NCI-H2227 treated with DMSO at 0.1 percent for 48 hours (cell line): Measurements from ENCODE around the gene CFDP1.
"Not testable (repeated sequence)": the region's sequence is repeated elsewhere in the genome, so short reads cannot be mapped to it uniquely, and the experiment has no call there.

Source experiments
- DNase-seq: peaks from one replicate; lab custom pipeline; 2025; lab: John Stamatoyannopoulos, UW

Gene CFDP1

DNA sequence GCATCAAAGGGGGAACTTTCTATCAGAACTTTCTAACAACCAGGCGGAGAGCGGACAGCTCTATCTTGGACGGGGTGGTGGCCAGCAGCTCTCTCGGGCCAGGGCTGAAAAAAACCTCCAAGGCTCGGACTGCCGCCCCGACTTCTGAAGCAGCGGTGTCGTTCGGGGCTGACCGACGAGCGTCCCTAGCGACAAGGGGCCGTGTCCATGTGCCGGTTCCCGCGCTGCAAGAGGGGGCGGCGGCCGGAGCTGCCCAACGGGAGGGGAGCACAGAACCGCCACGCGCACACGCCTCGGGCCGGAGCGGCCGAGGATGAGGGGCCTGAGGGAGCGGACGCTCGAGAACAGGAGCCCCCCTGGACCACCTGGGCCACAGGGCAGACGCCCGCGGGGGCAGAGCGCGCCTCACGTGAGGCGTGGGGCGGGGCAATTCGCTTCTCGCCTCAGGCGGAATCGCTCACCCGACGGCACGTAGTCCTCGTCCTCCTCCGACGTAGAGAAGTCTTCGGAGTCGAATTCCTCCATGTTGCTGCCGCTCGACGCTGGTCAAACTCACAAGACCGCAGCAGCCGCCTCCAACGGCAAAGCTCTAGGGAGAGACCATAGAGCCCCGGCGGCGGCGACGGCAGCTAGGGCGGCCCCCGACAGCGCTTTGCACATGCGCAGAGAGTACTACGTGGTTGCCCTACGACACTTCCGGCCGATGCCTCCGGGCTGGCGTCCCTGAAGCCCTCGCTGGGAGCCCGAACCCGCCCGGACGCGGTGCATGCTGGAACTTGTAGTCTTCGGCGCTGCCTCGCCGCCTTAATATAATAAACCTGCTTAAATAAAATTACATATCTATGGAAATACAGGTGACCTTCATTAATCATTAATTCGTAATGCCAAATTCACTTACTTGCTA, at the start of gene CFDP1:
Gene CFDP1 (minus strand): TSS at position 676 of the 904 bp plus-strand sequence. CDS start 151 bp downstream, at position 525.
- DNase-seq: peak; percentile 89

DNA sequence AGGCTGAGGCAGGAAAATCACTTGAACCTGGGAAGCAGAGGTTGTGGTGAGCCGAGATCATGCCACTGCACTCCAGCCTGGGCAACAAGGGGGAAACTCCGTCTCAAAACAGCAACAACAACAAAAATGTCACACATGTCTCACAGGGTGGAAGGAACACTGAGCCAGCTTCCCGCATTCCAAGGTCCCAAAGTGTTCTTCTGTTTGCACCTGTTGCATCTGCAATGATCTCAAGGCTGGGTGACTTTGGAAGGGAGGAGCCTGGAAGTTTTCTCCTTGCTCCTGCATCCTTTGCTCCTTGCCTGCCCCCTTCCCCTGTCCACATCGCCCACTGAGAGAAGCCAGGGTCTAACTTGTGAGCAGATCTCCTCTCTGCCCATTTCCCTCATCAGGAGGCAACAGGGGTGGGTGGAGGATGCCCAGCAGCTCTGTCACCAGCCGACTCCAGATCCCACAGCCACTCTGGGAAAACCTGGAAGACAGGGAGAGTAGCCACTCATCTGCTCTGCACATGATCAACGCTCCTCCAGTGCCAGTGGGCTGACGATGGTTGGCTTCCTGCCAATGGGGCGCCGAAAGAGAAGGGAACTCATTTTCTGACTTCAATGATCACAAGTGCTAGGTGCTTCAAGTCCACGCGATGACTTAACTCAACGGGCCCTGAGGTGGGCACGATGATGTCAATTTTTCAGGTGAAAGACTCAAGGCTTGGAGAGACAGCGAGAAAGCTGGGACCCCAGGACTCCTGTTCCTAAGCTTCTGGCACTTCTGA, 49.3 kb upstream of the CFDP1 start:
- no peak for DNase-seq

DNA sequence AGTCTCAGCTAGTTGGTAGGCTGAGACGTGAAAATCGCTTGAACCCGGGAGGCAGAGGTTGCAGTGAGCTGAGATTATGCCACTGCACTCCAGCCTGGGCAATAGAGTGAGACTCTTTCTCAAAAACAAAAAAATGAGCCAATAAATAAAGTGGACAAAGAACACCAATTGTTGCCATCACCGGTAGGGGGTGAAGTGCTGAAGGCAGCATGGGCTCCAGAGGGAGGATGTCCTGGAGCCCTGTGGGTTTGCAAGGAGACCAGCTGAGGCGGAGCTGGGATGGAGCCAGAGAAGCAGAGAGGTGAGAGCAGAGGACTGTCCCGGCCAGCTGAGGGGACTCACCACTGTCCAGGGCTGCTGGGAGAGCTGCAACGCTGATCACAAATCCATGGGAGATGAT, 48.2 kb upstream of the CFDP1 start:
- no peak for DNase-seq

DNA sequence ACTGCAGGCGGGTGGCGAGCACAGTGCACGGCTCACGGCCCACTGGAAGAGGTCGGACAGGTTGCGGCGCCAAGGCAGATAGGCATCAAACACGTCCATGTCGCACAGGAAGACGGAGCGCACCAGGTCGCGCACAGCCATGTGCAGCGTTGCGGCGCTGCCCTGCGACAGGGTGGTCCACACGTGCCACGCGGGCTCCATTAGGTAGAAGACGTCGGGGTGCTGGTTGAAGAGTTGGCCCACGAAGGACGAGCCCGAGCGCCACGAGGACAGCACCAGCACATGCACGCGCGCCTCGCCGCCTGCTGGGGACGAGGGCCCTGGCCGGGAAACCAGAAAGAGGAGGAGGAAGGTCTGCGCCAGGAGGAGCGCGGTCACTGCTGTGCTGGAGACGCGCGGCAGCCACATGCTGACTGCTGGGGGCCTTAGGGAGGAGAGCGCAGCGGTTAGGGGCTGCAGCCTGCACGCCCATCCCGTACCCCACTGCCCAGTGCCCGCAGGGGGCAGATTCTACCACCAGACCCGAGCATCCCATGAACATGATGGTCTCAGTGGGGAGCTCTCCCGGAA, 46.2 kb upstream of the CFDP1 start:
- DNase-seq: no peak

DNA sequence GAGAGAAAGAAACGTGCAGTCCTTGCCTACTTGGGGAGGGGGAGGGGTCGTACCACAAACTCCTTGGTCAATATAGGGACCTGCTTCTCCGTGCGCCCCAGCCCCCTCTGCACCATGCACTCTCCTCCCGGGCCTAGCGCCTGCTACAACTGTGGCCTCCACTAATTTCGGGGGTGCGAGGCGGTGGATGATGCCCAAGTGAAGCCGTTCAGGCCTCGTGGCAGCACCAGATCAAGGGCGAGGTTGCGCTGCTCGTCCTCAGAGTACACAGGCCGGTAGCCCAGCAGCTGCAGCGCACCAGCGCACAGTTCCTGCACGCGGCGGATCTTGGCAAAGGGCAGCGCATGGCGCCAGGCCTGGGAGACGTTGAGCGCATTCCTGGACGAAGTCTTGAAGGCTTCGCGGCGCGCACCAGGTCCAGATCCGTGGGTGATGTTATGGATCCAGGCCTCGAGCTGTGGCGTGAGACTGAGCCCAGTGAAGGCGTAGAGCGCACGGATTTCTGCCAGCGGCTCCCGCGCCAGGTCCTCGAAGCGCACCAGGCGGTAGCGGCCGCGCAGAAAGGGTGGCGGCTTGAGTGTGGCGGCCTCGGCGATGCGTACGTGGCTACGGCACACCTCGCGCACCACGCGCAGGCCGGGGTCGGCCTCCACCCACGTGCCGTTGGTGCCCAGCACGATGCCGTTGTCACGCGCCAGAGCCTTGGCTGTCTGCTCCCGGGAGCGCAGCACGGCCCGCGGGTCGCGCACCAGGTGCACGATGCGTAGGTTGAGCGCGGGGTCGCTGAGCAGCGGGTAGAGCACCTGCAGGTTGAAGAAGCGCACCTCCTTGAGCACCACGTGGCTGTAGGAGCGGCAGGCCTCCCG, 45.4 kb upstream of the CFDP1 start:
- DNase-seq: no peak

DNA sequence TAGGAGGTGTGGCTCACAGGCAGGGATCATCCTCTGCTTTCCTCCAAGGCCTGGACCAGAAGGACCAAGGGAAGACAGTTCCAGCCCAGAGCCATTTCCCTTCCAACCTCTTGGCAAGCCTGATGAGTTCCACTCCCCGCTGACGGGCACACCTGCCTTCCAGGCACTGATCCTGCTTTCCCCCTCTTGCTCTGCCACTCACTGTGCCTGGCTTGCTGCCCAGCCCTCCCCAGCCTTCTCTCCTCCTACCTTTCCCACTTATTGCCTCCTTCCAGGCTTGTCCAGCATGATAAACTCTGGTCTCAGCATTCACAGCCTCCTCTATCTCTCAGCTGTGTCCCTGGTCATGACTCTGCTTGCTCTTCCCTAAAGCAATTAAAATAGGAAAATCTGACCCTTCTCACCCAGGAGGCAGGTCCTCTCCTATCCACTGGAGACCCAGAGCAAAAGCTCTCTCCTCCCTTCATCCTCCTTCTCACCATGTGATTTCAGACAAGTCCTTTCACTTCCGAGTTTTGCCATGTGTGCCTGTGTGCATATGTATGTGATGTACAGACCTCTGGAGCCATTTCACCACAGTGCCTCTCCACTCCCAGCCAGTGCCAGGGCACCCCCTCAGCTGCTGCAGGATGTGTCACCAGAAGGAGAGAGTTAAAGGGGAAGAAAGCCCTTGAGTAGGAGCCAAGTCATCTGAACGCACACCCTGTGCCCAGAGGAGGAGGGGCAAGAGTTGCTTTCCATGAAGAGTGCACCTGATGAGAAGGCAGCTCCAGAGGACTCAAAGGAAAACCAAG, 44.6 kb upstream of the CFDP1 start:
- no peak for DNase-seq

DNA sequence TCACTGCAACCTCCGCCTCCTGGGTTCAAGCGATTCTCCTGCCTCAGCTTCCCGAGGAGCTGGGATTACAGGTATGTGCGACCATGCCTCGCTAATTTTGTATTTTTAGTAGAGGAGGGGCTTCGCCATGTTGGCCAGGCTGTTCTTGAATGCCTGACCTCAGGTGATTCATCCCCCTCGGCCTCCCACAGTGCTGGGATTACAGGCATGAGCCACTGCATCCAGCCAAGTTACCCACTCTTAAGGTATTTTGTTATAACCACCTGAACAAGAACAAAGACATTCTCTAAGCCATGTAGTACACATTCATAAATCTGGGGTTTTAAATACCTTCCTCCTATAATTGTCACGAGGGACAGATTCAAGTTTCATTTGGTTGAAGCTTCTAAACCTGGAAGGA, 43.5 kb upstream of the CFDP1 start:
- no peak for DNase-seq

DNA sequence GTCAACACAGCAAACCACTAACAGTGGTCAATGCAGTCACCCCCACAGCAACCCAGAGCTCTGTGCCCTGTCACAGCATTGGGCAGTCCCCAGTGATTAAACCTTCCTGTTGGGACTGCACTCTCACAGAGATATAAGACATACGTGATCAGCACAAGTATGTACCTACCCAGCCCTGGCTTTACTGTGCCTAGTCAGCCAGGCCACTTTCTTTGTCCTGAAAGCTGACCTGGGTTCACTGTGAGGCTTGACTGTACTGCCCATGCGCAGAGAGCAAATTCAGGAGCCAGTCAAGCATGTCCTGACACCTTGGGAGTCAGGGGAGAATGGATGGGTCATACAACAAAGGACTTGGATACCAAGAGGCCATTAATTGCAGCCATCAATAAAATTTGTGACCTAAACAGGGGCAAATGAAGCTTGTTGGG, 42.1 kb upstream of the CFDP1 start:
- no peak for DNase-seq

DNA sequence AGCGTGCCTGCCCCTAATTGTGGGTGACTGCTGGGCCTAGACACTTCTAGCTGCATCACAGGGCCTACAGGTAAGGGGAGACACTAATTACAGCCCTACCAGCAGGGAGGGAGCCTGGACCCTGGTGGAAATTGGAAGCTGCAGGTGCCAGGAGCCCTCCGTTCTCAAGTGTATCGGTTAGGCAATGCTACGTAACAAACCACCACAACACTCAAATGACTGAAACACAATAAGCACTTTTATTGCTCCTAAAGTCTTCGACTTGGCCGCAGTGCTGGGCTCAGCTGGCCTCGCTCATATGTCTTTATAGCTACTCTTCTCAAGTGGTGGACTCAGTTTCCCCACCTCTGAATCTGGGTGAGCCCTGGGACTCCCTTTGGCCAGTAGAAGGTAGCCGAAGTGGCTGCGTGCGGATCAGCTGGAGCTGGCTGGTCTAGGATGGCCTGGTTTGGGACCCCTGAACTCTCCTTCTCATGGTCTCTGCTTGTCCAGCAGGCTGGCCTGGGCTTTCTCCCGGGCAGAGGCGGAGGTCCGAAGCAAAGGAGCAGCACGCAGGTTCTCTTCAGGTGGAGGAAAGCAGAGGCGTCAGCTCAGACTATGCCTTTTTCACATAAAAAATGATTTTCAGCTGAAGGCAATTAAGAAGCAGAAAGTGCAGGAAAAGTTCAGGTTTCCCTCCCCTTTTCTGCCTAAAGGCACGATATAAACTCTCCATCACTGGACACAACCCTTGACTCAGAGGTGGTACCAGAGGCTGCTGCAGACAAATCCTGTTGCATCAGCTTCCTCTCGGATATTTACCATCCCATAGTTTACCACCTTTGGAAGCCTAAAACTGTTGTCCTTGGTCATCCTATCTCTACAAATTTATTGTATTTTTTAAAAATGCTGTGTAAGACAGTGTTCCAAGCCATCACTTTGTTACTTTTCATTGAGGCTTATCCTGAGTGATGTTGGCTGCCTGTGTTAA, 39.9 kb upstream of the CFDP1 start:
- no peak for DNase-seq

DNA sequence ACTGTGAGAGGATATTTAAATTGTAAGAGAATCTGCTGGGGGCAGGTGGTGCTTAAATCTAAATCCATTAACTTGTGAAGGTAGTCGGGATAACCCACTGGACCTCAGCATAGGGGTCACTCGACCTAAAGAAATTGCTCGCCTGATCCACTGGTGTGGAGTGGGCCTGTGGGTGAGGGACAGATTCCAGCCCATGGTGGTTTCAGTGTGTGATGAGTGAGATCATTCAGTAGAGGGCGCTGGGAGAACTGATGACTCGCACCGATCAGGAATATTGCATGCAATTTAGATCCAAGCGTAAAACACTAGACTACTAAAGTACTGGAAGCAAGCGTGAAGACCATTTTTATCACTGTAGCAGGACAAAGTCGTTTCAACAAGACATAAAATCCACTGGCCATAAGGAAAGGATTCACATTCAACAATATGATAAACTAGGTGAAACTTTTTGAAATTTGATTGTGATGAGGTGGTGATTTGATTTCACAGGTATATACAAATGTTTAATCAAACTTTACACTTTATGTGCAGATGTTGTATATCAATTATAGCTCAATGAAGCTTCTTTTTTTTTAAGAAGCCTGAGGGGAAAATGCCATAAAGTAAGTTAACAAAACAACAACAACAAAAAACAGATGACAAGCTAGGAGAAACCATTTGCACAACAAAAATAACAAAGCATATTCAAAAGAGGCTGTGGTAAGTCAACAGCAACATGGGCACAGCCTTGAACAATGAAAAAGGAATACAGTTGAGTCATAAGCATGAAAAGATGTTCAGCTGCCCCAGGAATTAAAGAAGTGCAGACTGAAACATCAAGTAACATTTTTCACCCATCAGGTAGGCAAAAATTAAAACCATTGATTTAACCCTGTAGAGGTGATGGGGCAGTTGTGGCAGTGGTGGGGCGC, 38.7 kb upstream of the CFDP1 start:
- DNase-seq: peak; percentile 20

DNA sequence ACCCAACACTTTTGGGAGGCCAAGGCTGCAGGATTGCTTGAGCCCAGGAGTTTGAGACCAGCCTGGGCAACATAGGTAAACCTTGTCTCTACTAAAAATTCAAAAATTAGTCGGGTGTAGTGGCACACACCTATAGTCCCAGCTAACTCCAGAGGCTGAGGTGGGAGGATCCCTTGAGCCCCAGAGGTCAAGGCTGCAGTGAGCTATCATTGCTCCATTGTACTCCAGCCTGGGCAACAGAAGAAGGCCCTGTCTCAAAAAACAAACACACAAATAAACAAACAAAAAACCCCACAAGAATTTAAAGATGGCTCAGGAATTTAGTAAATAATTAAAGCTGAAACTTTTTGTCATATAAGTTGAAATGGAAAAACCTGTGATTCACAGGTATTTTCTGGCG, 33.5 kb upstream of the CFDP1 start:
- no peak for DNase-seq

DNA sequence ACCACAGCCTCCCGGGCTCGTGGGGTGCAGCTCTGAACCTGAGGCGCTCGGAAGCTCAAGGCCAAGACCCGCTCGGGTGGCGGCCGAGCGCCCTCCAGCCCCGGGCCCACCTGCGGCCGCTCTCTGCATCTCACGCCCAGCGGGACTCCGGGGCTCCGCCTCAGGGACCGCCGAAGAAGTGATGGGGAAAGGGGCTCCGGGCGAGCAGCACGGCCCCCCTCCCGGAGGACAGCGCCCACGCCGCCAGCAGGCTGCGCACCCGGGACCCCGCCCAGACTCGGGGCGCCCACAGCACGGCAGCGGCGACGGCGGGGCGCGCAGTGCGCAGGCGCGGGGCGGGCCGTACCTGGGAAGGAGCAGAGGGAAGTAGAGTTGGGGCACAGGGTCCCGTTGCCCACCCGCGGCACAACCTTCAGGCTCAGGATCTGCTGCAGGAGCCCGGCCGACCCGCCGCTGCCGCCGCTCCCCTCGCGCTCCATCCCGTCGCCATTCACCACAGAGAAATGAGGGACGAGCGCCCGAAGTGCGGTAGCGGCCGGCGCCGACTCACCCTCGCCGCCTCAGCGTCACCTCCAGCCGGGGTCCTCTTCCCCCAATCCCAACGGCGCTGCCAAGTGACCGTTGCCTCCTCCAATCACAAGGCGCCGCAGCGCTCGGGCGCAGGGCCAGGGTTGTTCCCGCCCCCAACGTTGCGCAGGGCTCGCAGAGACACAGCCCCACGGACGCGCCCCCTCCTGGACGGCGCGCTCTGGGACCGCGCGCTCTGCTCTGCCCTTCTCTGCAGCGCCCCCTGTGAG, 31.0 kb upstream of the CFDP1 start, which contains the start of gene TMEM170A:
Gene TMEM170A (minus strand): TSS at position 568 of the 797 bp plus-strand sequence. CDS start 89 bp downstream, at position 479.
- DNase-seq: peak; percentile 93

DNA sequence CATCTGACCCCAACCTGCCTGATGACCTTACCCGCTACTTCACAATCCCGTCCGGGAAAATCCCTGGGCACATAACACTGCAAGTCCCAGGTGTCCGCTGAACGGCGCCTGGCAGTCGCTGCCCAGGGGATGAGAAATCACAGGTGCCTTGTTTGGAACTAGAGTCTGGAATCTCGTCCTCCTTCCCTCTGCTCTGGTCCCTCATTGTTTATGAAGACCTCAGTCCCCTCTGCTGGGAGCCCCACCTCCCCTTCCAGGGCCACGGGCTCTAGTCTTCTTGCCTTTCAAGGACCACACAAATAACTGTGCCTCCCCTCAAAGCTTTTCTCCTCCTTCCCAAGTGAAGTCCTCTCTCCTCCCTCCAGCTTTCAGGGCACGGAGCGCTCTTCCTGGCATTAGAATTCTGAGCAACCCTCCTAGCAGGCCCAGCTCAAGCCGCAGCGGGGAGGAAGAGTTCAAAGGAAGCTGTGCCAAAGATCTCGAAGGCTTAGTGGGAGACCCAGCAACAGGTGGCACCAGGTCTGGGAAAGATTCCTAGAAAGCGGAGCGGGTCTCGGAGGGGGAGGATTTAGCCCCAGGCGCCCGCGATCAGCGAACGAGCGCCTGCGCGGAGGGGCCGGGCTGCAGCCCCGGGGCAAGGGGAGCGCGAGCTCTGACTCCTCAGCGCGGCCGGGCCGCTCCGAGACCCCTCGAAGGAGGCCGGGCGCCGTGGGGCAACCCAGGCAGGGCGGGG, 30.3 kb upstream of the CFDP1 start:
- DNase-seq: not testable (repeated sequence)

DNA sequence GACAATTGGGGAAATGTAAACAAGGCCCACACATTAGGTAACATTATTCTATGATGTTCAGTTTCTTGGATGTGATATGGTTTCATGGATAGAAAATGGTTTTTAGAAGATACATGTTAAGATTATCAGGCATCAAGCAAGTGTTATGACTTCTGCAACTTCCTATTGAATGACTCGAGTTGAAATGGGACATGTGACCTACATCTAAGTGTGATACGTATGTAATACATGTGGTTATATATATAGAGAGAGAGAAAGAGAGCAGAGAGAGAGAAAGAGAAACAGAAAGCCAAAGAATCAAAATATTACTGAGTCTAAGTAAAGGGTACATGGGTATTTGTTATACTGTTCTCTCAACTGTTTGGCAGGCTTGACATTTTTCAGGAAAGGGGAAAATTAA, 29.5 kb upstream of the CFDP1 start:
- no peak for DNase-seq

DNA sequence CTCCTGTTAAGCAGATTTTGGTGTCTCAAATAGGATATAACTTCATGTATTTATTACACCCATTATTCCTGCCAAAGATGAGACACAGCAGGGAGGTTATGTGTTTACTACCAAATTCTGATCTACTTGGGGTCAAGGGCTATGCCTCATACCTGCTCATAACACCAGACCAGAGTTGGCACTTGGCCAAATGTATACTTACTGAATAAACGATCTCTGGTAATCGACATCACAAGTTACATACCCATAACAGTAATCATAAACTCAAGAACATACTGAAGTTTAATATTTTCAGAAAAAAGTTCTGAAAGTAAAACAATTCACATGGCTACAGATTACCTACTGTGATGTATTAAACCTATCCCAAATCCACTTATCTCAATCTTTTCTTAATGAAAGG, 28.3 kb upstream of the CFDP1 start:
- no peak for DNase-seq

DNA sequence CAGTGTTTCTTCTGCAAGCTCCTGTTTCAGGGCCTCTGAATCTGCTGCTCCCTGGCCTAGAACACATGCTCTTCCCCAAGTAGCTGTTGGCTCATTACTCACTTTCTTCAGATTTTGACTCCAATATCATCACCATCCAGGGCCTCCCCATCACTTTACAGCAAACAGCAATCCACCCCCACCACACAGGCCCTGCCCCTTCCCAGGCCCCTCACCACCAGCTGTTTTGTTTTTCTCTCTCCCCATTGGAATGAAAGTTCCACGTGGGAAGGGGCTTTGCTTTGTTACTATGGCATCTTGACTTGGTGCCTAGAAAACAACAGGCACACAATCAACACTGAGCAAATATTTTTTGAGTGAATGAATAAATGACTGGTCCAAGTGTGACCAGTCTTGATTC, 27.1 kb upstream of the CFDP1 start:
- DNase-seq: no peak

DNA sequence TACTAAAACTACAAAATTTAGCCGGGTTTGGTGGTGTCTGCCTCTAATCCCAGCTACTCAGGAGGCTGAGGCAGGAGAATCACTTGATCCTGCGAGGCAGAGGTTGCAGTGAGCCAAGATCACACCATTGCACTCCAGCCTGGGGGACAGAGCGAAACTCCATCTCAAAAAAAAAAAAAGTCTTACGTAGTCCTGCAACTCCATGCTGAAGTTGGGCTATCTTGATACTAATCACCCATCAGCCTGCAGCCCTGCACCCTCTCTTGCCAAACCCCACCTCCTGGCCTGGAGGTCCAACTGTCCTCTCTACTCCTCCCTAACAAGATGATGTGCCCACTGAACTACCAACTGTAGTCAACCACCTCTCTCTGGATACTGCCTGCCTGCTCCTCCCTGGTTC, 26.4 kb upstream of the CFDP1 start:
- DNase-seq: no peak
